GM19240 (cell line): Measurements from ENCODE around the gene HIVEP2.

Experiments
- DNase-seq: peaks from one replicate; pipeline ENCODE4 v3.0.0; 2011; ENCODE audit warnings: low spot score; ENCODE audit not compliant: insufficient read length

Gene HIVEP2

GRCh38 chr6:142712231-142712630 lies 232.7 kb downstream of the HIVEP2 start:
- DNase-seq = no peak

DNA sequence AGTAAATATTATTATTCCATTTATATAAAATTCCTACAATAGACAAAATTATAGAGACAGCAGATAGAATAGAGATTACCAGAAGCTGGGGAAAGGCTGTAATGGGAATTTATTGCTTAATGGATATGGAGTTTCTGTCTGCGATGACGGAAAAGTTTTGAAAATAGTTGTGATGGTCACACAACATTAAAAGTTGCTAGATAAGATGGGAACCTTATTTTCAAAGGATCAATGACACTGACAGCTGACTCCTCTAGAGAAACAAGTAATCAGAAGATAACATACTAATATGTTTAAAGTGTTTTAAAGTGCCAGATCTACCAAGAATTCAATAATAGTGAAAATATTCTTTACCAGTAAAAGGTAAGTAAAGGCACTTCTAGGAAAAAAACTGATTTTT lies 236.3 kb downstream of the HIVEP2 start:
- no peak for DNase-seq

DNA sequence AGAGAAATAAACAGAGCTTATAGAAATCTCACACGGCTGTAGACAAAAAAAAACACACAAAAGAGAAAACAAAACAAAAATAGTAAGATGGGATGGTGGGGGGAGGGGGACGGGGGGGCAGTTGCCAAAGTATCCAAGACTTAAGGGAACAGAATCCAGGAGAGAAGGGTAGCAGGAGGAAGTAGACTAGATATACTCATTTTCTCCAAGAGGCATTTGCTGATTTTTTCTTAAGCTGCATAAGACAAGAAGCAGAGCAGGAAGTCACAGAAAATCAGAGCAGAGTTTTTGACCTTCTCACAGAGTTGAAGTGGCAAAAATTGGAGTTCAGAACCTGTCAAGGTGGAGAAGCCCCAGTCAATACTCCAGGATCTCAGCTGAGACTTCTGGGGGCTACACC lies 237.7 kb downstream of the HIVEP2 start:
- no peak for DNase-seq

DNA sequence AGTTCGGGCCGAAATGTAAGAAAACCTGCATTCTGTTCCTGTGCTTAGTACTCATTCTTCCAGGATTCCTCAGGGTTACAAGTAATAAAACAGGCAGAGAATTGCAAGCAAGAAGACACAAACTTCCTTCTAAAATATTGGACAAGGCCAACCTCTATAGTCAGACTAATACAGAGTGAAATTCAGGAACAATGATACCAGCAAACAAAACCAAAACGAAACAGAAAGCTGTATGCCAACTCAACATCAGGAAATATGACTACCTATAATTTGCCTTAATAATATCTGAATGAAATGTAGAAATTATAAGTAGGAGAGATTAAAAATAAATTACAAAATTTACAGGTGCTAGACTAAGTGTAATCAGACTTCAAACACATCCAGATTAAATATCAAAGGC lies 238.8 kb downstream of the HIVEP2 start:
- no peak for DNase-seq

DNA sequence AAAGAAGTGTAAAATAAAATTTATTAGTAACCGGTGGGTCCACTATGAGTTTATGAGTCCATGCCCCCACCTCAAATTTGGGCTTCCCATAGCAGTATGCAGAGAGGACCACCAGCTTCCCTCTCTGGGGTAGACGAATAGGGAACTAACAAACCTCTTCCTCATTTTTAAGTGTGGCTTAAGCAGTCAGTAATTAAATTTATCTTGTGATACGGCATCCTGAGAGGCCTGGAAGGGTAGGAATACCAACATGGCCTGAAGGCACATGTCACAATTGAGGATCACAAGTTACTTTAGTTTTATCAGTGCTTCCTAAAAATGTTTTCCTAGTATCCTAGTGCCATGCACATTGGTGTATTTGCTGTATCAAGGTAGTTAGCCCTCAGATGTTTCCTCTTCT lies 239.9 kb downstream of the HIVEP2 start:
- no peak for DNase-seq

GRCh38 chr6:142702501-142703460 lies 242.2 kb downstream of the HIVEP2 start:
- DNase-seq = no peak
